Kidney epithelial cell (primary cell): ENCODE results near the gene RFXAP. TPM values are rescaled to one million over a fixed set of nuclear protein-coding genes. Genes with fewer than 3 reads are reported as not detected.

Source experiments
- DNase-seq: peaks from one replicate; pipeline ENCODE4 v3.0.0-alpha.2; 2010; ENCODE audit warnings: low read depth
- H3K27me3 ChIP-seq: 2 replicates; pipeline ENCODE4 v1.6.0; 2011; ENCODE audit warnings: low read length; ENCODE audit not compliant: control insufficient read depth, insufficient read depth
- H3K36me3 ChIP-seq: 2 replicates; pipeline ENCODE4 v1.5.1; 2011; ENCODE audit warnings: low read length; ENCODE audit not compliant: control insufficient read depth, insufficient read depth
- H3K4me3 ChIP-seq: 2 replicates; pipeline ENCODE4 v1.5.1; 2011; ENCODE audit warnings: low read depth, mild to moderate bottlenecking, control low read depth, low read length
- CTCF ChIP-seq: IDR thresholded peaks from 2 replicates; pipeline ENCODE4 v1.5.1; 2011; ENCODE audit warnings: mild to moderate bottlenecking, moderate library complexity, low read length, control low read depth, inconsistent platforms; ENCODE audit not compliant: insufficient read depth, poor library complexity, severe bottlenecking
- total RNA-seq: library from RNA; depleted of rRNA; stranded (reverse); fragments of >200 nt; gene quantifications from 2 replicates; pipeline ENCODE4 v1.2.3, GENCODE V29; 2015

Gene RFXAP
- total RNA-seq: 2.4 TPM in 2 replicates

- Histone ChIP-seq H3K36me3 (no peaks in the 10 kb centered on the region), H3K4me3 (peak within 1 kb of the TSS; percentile 60), H3K27me3 (no peaks in the 10 kb centered on the region)
- peak; percentile 29 for DNase-seq
- no peak for TF ChIP-seq CTCF
Observed at GRCh38 chr13:36818804-36819738, at the start of gene RFXAP. TSS of gene RFXAP (plus strand) at chr13:36819222. CDS start at chr13:36819358, 136 bp downstream.

DNA sequence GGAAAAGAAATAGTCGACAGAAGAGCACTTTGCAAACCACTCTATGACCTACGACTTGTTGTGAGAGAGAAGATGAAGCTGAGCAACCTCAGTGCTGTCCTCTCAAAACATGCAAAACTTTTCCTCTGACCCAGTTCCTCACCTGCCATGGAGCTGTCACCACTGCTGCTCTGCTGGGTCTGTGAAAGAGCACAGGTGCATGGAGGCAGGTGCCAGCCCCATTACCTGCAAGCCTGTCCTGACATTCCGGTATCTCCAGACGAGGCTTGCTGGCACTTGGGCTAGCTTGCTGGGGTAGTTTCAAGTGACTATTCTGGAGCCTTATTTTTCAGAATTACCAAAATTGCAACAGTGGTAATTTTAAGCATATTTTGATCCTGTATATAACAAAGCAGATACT lies 49.5 kb upstream of the RFXAP start:
- no peak for TF ChIP-seq CTCF
- Histone ChIP-seq H3K36me3 (no peaks in the 10 kb centered on the region), H3K4me3 (no peak overlapping the region), H3K27me3 (no peaks in the 10 kb centered on the region)
- no peak for DNase-seq

GRCh38 chr13:36770741-36771140 lies 48.3 kb upstream of the RFXAP start:
- no peak overlapping the region for H3K4me3 ChIP-seq
- no peak for DNase-seq
- no peaks in the 10 kb centered on the region for H3K36me3 ChIP-seq
- no peaks in the 10 kb centered on the region for H3K27me3 ChIP-seq
- TF ChIP-seq CTCF: no peak

GRCh38 chr13:36772853-36773252 lies 46.2 kb upstream of the RFXAP start:
- no peak for TF ChIP-seq CTCF
- H3K27me3 ChIP-seq: no peaks in the 10 kb centered on the region

DNA sequence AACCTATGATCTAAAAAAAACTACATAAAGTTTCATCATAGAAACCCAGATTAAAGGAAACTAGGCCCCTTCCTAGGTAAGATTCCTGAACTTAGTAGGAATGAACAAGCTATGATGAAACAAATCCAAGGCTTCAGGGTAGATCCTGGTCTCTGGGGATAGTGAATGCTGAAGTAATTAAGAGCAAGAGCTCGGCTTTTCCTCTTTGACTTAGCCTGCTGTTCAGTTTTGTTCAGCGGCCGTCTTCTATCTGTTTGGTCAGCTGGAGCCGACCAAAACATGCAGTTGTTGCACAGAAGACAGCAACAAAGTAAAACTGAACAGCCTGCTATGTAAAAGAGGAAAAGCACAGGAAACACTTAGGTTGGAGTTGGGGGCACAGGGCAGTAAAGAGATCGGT lies 44.1 kb upstream of the RFXAP start:
- Histone ChIP-seq H3K4me3 (no peak overlapping the region), H3K27me3 (no peaks in the 10 kb centered on the region), H3K36me3 (no peaks in the 10 kb centered on the region)
- no peak for TF ChIP-seq CTCF
- no peak for DNase-seq

More at GRCh38 chr13:36772853-36773252, 46.2 kb upstream of the RFXAP start:
- no peak overlapping the region for H3K4me3 ChIP-seq
- no peaks in the 10 kb centered on the region for H3K36me3 ChIP-seq
- no peak for DNase-seq
